ENCODE data around the gene KIFAP3.
"Not testable (repeated sequence)": the region's sequence is repeated elsewhere in the genome, so short reads cannot be mapped to it uniquely, and the experiment has no call there.

The KIFAP3 gene

GRCh38 chr1:170074250-170075157 lies at the start of gene KIFAP3:
KIFAP3 (minus strand) TSS chr1:170074695; CDS start chr1:170074467, 228 bp downstream.
- DNase-seq, result peak; percentile 93

- DNase-seq, result no peak
Measured at GRCh38 chr1:170122366-170122765, 47.9 kb upstream of the KIFAP3 start.

- DNase-seq, result no peak
Measured at GRCh38 chr1:170114906-170115305, 40.4 kb upstream of the KIFAP3 start.

GRCh38 chr1:170113140-170113539 lies 38.6 kb upstream of the KIFAP3 start:
- not testable (repeated sequence) for DNase-seq

GRCh38 chr1:170097449-170097948 lies 23.0 kb upstream of the KIFAP3 start:
- DNase-seq, result no peak

GRCh38 chr1:170096806-170097340 lies 22.4 kb upstream of the KIFAP3 start:
- no peak for DNase-seq

- DNase-seq, result no peak
Measured at GRCh38 chr1:170095976-170096748, 21.7 kb upstream of the KIFAP3 start.

- DNase-seq, result peak; percentile 5
Measured at GRCh38 chr1:170094697-170095616, 20.5 kb upstream of the KIFAP3 start.

- DNase-seq, result no peak
Measured at GRCh38 chr1:170086399-170087032, 12.0 kb upstream of the KIFAP3 start.

- no peak for DNase-seq
Measured at GRCh38 chr1:170085091-170085490, 10.6 kb upstream of the KIFAP3 start.

- no peak for DNase-seq
Measured at GRCh38 chr1:170078610-170079189, 4.2 kb upstream of the KIFAP3 start.

GRCh38 chr1:170077926-170078325 lies 3.4 kb upstream of the KIFAP3 start:
- no peak for DNase-seq

GRCh38 chr1:170076952-170077351 lies 2.5 kb upstream of the KIFAP3 start:
- DNase-seq, result not testable (repeated sequence)

- no peak for DNase-seq
Measured at GRCh38 chr1:170076199-170076598, 1.7 kb upstream of the KIFAP3 start.

- peak; percentile 42 for DNase-seq
Measured at GRCh38 chr1:170075186-170075585, 691 bp upstream of the KIFAP3 start.

- no peak for DNase-seq
Measured at GRCh38 chr1:170073893-170074249, 624 bp downstream of the KIFAP3 start.

GRCh38 chr1:170071378-170071777 lies 3.1 kb downstream of the KIFAP3 start:
- no peak for DNase-seq

GRCh38 chr1:170068923-170069322 lies 5.6 kb downstream of the KIFAP3 start:
- no peak for DNase-seq

GRCh38 chr1:170067253-170067819 lies 7.2 kb downstream of the KIFAP3 start:
- no peak for DNase-seq

GRCh38 chr1:170064821-170065220 lies 9.7 kb downstream of the KIFAP3 start:
- no peak for DNase-seq
